GM21576 (cell line): Measurements from ENCODE around the gene TRAPPC3.
"Not testable (repeated sequence)": the region's sequence is repeated elsewhere in the genome, so short reads cannot be mapped to it uniquely, and the experiment has no call there.

Source experiments
- ATAC-seq: cut with Tn5 transposase; IDR thresholded peaks from one replicate; pipeline ENCODE4 v1.9.1; 2021; ENCODE audit warnings: mild to moderate bottlenecking, moderate library complexity; ENCODE audit not compliant: unreplicated experiment

TRAPPC3 gene

DNA sequence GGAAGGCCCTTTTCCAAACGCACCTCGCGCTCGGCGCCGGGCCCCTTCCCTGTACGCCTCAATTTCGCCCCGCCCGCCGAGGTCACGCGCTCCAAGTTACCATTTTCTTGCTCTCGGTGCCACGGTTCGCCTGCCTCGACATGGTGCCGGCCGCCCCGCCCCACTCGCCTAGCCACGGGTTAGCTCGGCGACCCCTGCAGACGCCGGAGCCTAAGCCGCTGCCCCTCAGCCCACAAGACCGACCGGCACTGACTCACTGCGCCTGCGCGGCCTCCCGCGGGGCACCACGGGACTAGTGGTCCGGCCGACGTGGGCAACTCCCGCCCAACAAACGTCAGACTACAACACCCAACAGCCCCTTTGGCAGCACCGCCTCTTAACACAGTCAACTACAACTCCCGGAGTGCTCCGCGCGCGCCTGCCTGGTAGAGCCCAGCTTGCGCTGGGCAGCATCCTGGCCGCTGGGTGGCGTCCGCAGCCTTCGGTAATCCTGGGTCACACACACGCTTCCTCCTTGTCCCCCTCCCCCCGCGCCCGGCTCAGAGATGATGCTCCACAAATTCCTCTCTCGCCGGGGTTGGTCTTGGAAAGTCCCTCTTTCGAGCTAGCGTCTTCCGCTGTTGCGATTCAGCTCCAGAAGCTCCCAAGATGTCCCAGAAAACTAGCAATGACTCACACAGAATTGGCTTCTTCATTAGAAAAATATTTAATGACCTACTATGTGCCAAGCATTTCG, at the start of gene TRAPPC3:
Gene TRAPPC3 (minus strand): TSS at position 250 of the 736 bp plus-strand sequence. CDS start 108 bp downstream, at position 142.
- peak; percentile 85 for ATAC-seq

GRCh38 chr1:36198641-36199040, 49.4 kb upstream of the TRAPPC3 start:
- no peak for ATAC-seq

GRCh38 chr1:36196805-36197204, 47.5 kb upstream of the TRAPPC3 start:
- ATAC-seq = not testable (repeated sequence)

- peak; percentile 79 for ATAC-seq
These were observed 38.7 kb upstream of the TRAPPC3 start for GRCh38 chr1:36187800-36188593.

DNA sequence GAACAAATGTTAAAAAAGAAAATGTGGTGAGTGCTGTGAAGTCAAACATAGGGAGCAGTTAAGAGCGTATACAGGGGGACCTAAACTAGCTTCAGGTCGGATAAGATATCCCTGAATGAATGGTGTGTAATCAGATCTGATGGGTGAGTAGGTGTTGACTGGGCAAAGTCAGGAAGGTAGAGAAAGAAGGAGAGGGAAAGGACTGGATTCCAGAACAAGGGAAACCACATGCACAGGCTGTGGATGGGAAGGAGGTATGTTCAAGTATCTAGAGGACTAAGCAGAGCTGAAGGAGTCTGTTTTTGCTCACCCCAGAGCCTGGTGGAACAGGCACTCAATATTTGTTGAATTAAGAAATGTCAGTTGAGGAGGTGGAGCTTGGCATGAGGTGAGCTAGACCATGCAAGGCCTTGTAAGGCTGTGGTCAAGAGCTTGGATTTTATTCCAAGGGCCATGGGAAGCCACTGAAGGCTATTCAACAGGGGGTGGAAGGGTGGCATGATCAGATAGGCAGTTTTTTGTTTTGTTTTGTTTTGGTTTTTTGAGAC, 34.1 kb upstream of the TRAPPC3 start:
- no peak for ATAC-seq

DNA sequence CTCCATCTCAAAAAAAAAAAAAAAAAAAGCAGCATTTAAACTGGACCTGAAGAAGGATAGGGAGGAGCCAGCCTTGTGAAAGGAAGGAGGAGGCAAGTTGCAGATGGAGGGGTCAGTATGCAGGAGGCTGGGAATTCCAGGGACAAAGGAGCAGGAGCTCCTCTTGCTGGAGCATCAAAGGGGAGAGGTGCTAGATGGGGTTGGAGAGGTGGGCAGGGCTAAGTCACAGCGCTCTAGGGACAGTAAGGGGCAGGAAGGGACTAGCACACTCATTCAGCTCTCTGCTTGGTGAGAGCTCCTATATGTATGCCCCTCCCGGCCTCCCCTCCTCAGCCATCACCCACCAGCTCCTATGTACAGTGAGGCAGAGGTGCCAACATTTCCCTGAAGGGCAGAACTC, 33.4 kb upstream of the TRAPPC3 start:
- ATAC-seq = no peak

GRCh38 chr1:36179220-36179600, 29.9 kb upstream of the TRAPPC3 start:
- ATAC-seq = no peak

DNA sequence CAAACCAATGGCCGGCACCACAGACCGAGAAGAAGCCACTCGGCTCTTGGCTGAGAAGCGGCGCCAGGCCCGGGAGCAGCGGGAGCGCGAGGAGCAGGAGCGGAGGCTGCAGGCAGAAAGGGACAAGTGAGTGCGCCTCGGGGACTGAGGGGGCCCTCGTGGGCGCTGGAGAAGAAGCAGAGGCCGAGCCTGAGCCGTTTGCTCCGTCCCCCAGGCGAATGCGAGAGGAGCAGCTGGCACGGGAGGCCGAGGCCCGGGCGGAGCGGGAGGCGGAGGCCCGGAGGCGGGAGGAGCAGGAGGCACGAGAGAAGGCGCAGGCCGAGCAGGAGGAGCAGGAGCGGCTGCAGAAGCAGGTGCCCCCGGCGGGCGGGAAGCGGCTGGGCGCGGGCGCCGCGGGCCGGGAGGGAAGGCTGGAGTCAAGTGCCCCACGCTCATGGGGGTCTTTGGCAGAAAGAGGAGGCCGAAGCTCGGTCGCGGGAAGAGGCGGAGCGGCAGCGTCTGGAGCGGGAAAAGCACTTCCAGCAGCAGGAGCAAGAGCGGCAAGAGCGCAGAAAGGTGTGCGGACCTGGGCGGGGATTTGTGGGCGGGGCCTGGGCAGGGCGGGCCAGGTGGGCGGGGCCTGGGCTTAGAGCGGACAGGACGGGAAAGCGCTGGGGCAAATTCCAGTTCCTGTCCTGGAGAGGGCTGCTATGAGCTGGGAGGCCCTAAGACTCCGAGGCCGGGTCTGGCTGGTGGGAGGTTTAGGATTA, 29.4 kb upstream of the TRAPPC3 start:
- no peak for ATAC-seq

DNA sequence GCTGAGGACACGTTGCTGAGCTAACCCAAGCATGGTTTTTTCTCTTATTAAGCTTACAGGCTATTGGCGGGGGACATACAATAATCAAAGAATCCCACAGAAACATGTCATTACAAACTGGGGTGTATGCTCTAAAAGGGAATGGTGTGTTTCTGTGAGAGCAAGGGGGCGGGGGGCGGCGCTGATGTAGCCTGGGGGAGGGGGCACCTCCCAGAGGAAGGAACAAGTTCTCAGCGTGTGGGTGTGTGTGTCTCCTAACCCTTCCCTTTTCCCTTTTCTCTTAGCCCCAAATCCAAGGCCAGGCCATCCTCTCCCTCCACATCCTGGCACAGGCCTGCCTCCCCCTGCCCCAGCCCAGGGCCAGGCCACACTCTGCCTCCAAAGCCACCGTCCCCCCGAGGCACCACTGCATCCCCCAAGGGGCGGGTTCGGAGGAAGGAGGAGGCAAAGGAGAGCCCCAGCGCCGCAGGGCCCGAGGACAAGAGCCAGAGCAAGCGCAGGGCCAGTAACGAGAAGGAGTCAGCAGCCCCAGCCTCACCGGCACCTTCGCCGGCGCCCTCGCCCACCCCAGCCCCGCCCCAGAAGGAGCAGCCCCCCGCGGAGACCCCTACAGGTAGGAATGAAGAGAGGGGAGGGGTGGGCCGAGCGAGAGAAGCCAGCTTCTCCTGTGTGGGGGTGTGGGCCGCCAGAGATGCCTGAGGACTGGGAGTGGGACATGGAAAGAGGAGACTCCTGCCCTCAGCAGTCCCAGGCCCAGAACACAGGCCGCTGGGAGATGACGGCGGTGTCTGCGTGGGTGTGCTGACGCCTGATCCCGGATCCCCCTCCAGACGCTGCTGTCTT, 28.5 kb upstream of the TRAPPC3 start:
- no peak for ATAC-seq

DNA sequence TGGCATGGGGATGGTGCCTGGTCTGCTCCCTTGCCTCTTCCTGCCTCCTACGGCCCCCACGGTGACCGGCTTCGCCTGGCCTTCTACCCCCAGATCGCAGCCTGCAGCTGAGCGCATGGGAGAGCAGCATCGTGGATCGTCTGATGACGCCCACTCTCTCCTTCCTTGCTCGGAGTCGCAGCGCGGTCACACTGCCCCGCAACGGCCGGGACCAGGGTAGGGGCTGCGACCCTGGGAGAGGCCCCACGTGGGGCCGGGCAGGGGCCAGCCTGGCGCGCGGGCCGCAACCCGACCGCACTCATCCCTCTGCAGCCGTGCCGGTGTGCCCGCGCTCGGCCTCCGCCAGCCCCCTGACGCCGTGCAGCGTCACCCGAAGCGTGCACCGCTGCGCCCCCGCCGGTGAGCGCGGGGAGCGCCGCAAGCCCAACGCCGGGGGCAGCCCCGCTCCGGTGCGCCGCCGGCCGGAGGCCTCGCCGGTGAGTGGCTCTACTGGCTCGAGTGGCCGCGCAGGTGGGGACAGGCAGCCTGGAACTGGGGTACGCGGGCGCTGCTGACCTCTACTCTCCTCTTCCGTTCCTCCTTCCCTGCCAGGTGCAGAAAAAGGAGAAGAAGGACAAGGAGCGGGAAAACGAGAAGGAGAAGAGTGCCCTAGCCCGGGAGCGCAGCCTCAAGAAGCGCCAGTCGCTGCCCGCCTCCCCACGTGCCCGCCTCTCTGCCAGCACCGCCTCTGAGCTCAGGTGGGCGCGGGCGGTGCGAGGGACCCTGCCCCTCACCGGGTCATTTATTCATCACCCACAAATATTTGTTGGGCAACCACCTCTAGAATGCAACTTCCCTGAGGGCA, 27.0 kb upstream of the TRAPPC3 start:
- ATAC-seq = no peak

DNA sequence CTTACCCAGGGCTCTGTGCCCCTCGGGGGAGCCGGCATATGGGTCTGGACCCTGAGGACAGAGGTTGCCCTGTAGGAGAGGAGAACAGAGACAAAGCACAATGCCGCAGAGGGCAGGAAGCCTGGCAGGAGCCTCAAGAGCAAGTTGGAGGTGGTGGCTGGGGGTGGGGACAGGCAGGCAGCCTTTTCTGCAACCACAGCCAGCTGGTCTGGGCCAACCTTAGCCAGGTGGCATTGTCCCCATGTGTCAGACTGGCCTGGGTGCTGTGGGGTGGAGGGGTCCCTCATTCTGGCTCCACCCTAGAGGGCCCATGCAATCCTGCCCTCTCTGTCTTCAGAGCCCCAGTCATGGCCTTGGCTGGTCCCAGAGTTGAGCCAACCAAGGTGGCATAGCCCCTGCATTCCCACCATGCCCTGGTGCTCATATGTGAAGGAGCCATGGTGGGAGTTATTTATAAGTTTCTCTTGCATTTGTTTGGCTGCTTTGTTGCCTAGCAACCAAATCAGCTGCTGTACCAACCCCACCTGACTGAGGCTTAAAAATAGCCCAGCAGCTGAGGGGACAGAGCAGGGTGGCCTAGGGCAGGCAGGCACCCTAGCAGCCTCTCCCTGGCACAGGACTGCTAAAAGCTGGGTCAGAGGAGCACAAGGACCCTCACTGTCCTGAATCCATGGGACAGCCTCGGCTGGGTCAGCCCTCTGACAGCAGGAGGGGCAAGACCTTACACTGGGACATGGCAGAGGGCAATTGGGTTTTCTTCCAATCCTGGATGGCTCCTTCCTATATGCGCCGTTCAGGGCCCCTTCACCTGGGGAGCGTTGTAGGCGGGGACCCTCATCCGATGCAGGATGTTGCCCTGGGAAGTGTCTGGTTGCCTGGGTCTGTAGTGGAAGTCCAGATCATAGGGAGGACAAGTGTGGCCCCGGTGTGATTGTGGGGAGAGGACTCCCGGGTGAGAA, 26.1 kb upstream of the TRAPPC3 start:
- no peak for ATAC-seq

GRCh38 chr1:36174713-36175112, 25.4 kb upstream of the TRAPPC3 start:
- ATAC-seq = no peak

DNA sequence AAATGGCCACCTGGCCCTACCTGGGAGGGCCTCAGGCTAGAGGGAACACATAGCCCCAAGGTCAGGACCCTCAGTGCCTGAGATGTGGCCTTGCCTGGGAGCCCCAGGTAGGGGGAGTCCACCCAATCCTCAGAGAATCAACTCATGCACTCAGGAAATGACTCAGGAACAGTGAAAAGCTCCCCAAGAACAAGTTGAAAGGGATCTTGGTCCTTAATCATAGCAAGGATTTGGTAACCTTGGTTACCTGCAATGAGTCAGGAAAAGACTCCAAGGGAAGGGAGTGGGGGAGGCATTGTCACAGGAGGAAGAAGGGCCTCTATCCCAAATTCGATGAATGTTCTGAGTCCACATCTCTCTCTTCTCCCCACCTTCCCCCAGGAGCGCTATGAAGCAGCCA, 23.7 kb upstream of the TRAPPC3 start:
- ATAC-seq = no peak

GRCh38 chr1:36172017-36172747, 22.9 kb upstream of the TRAPPC3 start:
- ATAC-seq = no peak

GRCh38 chr1:36170643-36171412, 21.5 kb upstream of the TRAPPC3 start:
- ATAC-seq = no peak

- no peak for ATAC-seq
These were observed 19.2 kb upstream of the TRAPPC3 start for GRCh38 chr1:36168514-36168913.
